Dermis microvascular lymphatic vessel endothelial cell (primary cell): ENCODE results near the gene COX7A2. TPM values are rescaled to one million over a fixed set of nuclear protein-coding genes. Genes with fewer than 3 reads are reported as not detected.

ENCODE experiments used
- DNase-seq, 2 donors: peaks; one replicate each; pipeline versions ENCODE4 v3.0.0 to v3.0.0-alpha.2; 2010; ENCODE audit warnings: low read depth in 2 of 2
- total RNA-seq: library from RNA; depleted of rRNA; stranded (reverse); fragments of >200 nt; gene quantifications from 2 replicates; pipeline ENCODE4 v1.2.1, GENCODE V29; 2014

Gene COX7A2
- total RNA-seq, 1 donor from 2014 or later = 170 TPM

DNA sequence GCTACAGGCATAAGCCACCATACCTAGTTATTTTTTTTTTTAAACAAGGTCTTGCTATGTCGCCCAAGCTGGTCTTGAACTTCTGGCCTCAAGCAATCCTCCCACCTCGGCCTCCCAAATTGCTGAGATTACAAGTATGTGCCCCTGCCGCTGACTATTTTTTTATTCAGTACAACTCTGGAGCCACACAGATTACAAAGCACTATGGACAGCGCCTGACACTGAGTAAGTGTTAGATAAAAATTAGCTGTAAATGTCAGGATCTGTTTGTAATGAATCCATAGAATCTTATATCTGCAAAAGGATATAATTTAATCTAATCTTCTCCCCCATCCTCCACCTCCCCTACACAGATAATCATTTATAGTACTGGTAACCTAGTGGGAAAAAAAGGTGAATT lies 22.5 kb downstream of the COX7A2 start:
- no peak for DNase-seq

DNA sequence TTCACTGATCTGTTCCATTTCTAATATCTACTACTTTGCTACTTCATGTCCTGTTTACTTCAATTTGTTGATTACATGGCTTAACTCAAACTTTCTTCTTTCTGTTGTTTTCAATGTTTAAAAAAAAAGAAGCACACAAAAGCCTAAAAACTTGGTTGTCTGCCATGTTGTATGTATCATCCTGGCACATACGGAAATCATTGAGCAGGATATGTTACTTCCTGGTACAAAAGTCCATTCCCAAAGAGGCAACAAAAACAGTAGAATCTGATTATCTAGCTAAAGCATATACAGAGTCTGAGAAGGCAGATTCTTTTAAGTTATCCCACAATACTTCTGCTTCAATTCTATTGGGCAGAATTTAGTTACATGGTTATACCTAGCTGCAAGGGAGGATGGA lies 23.2 kb downstream of the COX7A2 start:
- DNase-seq = peak in 1 of 2 donors; percentile 40

DNA sequence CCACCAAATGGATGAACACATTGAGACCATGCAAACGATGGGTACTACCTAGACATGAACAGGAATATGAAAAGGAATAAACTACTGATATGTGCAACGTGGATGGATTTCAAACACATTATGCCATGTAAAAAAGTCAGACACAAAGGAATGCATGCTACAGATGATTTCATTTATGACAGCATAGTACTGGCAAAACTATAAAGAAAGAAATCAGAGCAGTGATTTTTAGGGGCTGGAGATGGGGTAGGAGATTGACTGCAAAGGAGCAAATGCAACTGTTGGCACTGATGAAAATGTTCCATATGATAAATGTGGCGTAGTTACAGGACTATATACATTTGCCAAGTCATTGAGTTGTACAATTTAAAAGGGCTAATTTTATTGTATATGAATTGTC lies 24.3 kb downstream of the COX7A2 start:
- no peak for DNase-seq

DNA sequence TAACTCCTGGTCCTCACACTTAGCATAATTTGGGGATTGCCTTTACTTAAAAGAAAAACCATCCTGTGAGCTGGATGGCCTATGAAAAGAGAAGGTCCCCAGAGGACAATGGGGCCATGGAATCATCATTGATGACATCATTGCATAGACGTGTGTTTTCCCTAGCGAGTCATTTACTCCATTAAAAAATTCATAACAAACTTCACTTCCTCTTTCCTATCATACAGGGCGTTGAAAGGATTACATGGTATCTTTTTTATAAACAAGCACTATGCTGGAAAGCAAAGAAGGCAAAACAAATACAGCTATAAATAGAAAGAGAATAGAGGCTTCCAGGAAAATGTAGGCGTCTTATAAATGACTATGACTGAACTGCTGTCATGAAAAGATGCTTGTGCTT lies 26.4 kb downstream of the COX7A2 start:
- DNase-seq = peak; percentile 71 to 74

DNA sequence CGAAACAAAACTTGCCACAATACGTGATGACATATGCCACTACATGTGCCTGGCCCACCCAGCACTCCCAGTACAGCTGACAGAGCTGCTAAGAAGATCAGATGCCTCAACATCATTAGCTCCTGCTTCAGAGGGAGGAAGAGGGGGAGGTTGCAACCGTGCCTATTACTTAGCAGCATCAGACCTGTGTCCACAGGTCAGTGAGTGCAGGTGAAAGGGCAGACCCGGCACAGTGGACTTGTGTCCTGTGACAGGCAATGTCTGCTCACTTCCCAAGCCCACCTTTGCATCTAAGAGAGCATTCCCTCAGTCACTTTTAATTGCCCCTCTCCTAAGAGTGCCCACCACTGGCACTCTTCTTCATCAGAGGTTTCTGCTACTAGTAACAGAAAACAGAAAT lies 28.3 kb downstream of the COX7A2 start:
- no peak for DNase-seq

DNA sequence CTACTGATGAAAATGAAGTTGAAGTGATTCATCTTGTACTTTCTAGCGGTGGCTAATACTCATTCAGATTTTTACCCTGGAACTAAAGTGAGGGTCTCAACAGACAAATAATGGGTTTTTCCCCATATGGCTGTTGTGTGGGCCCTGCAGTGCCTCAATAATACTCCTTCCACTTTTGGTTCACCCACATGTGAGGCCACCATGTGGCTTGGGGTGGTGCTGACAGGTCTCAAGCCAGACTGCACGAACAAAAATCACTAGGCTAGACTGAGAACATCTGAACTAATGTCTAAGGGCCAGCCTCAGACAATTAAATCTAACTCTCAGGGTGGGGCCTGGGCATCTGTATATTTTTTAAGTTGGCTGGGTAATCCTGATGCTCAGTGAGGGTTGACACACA lies 29.9 kb downstream of the COX7A2 start:
- DNase-seq = no peak

DNA sequence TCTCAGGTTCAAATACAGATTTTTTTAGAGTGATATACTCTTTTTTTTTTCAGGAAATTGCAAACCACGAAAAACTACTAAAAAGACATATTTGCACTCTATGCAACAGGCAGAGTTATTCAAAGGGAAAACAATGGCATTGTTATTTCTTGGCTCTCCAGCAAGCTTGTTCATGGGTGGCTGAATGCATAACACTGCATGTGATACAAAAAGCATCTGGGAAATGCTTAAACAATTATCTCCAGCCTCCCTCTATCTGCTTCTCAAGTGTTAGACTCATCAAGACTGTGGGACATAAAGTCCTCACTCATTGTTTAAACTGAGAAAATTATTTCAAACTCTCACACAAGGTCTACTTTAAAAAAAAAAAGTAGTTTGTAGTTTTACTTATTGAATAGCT lies 30.5 kb downstream of the COX7A2 start:
- DNase-seq = peak in 1 of 2 donors; percentile 50

DNA sequence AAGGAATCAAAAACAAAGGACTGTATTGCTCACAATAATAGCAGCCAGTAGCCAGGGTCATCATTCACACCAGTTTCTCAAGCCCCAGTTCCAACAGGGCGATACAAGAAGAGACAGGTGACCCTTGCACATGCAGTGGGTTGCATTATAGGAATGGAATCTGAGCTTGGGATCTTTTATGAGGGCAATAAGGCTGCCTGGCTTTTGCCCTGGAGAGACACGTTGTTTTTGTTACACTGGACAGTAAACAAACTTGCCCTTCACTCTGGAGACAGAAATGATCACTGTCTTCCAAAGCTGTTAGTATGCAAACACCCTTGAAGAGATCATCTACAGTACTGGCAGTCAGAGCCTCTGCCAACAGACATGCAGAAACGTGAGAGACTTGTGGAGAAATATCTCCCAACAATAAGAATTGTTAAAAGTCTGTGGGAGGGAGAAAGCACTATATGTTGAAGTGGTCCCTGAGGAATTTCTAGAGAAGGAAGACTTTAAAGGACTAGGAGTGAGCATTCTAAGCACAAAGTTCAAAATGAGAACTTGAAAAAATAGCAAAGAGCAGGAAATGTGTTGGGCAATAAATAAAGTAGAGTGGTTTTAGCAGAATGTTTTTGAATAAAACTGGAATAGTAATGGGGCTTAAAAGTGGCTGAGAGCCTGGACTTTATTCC lies 31.5 kb downstream of the COX7A2 start:
- DNase-seq = no peak

DNA sequence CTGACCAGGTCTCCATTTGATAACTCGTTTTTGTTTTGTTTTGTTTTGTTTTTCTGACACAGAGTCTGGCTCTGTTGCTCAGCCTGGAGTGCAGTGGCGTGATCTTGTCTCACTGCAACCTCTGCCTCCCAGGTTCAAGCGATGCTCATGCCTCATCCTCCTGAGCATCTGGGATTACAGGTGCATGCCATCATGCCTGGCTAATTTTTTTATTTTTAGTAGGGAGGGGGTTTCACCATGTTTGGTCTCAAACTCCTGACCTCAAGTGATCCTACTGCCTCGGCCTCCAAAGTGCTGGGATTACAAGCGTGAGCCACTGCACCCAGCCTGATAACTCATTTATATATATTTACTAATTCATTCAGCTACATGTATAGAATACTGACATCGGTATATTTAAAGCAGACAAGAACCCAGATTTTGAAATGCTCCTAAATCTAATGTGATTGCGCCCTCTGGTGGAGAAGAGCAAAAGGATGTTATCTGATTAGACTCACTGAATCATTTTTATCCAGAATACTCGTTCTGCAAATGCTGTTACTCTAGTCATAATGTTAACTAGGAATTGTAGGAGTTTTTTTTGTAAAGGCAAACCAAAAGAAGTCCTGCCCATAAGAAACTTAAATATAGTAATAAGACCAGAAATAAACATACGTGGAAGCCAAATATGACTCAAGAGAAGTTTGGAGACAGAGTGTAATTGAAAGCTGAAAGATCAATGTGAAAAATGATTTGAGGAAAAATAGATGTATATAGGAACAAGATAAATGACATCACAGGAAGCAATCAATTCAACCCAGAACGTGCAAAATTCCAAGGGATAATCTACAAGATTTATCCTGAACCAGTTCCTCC lies 32.5 kb downstream of the COX7A2 start:
- peak; percentile 43 to 70 for DNase-seq

DNA sequence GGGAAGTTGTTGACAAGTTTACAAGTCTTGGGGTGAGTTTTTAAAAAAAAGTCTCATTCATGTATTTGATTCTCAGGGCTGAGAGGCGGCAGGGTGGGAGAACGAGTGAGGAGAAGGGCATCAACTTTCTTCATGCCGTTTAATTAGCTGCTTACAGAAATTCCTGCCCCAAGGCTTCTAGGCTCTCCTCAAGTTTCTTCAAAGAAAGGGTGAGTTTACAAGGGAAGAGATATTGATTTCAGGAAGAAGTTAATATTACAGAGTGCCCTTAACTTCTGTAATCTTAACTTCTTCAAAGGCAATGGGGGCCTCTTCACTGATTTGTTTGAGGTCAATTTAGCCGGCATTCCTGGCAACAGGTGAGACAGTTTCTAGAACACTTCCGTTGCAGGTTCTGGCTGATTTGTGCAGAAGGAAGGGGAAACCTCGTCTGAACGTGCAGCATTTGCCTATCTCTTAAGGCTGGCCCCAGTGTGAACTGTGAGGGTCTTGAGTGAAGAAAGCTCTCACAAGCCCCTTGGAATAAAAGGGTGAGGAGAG lies 34.3 kb downstream of the COX7A2 start:
- DNase-seq = no peak

DNA sequence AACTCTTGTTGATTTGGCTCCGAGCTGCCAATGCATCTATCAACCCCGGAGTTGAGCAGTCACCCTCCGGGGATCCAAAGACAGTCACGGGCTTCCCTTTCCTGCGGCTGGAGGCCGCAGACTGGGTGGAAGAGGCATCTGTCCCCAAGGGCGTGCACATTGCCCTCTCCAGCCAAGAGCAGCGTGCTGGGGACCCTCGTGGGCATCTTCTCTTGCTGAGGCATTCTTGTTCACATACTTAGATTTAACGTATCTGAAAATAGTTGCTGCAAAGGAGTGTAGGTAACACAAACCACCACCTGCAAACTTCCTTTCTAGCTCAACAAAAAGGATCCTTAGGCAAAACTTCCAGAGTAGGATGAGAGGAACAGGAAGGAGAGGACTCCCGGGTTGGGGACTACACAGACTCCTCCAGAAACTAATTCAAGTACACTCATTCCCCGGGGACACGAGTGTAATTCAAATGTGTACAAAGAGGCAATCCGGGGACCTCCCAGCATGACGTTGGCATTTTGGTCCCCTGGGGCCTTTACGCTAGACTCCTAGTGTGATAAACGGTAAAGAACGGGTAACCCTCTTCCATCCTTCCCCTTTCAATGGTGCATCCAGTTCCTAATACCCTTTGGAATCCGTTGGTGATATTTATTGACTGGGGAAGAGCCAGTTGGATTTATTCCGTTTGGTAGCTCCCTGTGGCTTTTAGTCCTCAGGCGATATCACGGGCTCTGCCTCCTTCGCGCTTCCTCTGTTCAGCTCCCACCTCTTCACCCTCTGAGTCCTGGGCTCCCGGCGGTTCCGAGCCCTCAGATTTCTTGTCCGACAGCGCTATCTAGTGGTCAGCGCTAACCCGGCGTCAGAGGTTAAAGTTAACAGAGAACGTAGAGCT lies 35.1 kb downstream of the COX7A2 start:
- DNase-seq = peak; percentile 46 to 75

DNA sequence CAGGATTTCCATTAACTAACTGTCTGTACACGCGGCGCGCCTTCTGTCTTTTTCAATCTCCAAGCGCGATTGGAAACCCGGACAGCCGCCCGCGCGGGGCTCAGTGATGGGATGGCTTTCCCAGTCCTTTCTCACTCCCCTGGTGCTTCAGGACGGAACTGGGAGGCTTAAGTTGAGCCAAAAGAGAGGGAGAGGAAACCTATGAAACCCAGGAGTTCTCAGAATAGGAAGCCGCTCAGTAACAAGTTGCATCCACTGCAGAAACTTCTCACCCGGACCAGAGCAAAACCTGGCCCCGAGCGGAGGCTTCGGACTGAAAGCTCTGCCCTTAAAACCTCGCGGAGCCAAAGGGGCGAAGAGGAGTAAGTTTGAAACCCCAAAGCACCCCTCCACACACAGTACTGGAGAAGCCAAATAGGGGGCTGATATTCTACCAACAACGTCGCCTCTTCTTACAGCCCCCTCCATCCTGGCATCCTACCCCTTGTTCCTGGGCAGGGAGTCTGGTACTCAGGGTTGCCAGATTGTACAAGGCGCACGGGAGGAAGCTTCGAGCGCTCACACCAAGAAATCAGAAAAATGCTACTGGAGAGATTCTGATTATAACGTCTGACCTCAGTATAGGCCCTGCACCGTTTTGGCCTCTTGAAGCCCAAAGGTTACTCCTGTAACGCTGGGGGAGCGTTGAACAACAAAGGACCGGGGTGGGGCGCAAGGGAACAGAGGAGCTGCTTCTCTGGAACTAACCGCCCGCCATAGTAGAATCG lies 36.8 kb downstream of the COX7A2 start:
- DNase-seq = no peak

DNA sequence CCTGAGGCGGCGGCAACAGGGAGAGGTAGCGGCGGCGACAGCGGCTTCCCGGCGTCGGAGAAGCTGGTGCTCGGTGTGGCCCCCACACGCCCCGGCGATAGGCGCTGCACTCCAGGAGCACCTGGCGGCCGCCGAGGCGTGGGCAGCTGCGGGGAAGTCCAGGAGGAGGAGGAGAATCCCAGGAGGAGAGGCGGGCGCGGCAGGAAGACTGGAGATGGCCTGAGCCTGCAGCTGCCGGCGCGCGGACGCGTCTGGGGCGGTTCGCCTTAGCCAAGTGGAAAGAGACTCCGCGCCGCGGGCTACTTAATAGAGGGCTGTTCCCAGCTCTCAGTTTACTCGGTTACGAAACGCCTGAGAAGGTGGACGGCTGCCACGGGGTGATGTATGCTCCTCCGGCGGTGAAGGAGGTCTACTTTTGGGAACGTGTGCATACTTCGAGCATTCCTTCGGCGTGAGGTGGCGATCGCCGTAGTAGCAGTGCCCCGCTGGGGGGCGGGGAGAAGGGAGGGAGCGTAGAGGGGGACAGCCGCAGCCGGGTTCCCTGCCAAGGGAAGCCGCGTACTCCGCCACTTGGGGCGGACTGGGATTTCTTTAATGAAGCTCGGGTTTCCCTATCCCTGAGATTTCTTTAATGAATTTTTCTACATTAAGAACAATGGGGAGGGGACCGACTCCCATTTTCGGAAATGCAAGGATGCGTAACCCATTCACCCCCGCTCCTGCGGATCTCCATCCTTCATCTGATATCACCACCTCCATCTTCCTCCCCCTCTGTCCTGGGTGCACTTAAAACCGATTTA lies 37.6 kb downstream of the COX7A2 start, which contains the start of gene COL12A1:
COL12A1 (minus strand) TSS at position 278 of the 800 bp plus-strand sequence. CDS start 3,261 bp downstream, outside the sequence.
- DNase-seq = peak in 1 of 2 donors; percentile 69

DNA sequence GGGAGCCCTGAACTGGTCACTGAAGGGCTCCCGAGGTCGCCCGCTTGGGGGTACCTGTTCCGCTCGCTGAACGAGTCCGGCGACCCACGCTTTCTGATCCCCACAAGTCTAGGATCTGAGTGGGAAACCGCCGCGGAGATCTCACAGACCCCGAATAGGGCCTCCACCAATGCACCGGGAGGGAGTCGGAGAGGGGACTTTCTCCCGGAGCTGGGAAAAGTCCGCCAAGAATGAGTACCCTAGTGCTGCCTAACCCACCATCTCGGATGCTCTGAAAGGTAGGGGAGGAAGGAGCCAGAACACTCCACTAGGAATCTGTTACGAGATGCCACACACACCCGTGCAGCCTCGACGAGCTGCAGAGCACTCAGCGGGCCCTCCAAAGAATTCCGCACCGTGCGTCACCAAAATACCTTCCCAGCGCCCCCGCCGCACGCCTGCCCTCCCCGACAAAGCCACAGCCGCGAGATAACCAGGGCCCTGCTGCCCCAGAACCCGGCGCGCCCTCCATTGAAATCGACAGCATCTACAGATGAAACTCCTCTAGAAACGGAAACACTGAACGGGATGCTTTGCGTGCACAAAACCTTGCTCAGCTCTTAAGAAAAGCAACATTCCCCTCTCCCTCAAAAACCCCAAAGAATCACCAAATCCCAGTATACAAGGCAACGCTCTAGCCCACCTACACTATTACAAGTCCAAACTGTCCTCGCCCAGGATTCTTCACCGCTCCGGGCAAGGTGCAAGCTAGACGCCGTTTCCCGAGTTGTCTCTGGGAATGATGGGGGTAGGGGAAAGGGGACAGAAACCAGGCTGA lies 38.4 kb downstream of the COX7A2 start:
- DNase-seq = no peak

DNA sequence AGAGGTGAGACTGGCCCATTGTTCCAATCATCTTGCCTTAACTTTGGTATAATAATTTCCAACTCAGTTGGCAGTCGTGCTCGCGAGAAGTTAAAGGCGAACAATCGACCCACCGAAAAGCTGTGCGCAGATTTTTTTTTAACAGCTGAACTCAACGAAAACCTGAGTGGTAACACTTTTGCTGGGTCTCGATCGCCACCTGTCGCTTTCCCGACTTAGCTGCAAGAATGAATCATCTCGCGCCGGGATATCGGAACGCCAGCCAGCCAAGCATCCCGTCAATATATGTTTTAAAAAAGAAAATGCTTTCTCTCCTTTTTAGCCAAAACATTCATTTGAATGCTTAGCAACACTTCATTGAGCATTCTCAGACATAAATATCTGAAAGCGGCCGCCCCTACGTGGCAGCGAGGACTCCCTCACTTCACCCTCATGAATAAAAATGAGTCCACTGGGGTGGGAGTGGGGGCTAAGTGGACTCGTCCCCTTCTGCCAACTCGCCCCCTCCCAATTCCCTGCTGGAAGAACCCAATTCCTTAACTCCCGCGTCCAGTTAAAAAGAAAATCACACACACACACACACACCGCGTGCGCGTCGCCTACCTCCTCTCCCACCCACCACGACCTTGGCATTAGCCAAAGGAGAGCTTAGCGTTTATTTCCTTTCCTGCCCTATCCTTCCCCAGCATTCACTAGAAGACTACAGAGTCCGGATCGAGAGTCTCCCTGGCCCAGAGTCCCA lies 39.2 kb downstream of the COX7A2 start:
- peak; percentile 74 to 87 for DNase-seq

DNA sequence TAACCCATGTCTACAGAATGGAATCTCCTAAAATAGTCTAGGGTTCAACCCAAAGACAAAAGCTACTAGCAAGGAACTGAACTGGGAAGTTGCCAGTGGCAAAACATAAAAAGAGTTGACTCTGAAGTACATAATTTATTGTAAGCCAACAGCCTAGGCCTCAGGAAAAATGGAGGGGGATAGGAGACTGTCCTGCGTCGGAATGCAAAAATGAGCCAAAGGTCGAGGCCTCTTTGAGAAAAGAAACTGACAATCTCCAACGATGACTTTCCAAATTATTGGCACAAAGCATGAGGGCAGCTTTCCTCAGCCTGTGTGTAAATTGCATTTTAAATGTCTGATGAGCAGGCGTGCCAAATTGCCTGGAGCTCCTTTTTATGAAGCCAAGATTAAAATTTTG lies 39.9 kb downstream of the COX7A2 start:
- no peak for DNase-seq

DNA sequence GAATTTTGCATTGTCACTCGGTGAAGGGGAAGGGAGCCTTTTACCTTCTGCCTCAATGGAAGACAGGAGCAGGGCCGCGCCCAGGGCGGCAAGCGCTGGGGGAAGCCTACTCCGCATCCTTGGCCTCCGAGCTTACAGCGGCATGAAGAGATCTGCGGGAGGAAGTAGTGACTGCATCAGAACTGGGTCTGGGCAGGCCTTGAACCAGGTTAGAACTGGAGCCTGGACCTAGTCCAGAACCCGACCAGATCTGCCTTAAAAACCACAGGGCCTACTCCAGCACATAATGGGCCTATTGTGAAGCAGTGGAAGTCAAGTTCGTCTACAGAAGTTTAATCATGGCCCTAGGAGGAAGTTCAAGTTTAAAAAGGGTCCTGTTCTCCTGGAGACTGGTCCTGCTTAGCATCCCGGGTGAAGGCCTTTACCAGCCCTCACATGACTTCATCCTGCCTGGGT lies 40.9 kb downstream of the COX7A2 start:
- no peak for DNase-seq
